Cerebellar cortex (tissue), 1 donor: ENCODE measurements around the gene NPIPA1.
A peak's percentile ranks its signal among the peaks of the same experiment; 100 is the strongest.
"Not testable (repeated sequence)": the region's sequence is repeated elsewhere in the genome, so short reads cannot be mapped to it uniquely, and the experiment has no call there.

ENCODE experiments used
- DNase-seq: peaks from one replicate; pipeline ENCODE4 v3.0.0-alpha.2; 2015; ENCODE audit warnings: low spot score

Gene NPIPA1

DNA sequence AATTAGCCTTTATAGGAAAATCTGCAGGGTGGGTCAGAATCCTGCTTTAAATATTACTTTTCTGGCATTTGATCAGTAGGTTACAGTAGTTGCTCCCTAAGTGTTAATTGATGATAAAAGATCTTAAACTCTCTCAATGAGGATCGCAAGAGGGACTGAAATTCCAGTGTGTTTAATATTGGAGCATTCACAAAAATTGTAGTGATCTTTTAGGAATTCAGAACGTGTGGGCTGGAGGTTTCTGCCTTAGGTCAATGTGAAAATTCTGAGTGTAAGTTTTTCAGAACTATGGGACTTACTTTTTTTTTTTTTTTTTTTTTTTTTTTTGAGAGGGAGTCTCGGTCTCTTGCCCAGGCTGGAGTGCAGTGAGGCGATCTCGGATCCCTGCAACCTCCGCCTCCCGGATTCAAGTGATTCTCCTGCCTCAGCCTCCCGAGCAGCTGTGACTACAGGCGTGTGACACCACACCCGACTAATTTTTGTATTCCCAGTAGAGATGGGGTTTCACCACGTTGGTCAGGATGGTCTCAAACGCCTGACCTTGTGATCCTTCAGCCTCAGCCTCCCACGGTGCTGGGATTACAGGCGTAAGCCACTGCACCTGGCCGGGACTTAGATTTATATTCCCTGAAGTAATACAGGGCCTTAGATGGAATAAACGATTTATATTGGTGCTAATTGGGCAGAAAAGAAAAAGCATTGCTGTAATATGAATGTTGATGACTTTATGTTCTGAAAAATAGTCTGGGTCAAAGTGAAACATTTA is 39.9 kb downstream of the NPIPA1 start:
- DNase-seq = not testable (repeated sequence)

- DNase-seq = not testable (repeated sequence)
These were observed 41.0 kb downstream of the NPIPA1 start for GRCh38 chr16:14978281-14978680.

DNA sequence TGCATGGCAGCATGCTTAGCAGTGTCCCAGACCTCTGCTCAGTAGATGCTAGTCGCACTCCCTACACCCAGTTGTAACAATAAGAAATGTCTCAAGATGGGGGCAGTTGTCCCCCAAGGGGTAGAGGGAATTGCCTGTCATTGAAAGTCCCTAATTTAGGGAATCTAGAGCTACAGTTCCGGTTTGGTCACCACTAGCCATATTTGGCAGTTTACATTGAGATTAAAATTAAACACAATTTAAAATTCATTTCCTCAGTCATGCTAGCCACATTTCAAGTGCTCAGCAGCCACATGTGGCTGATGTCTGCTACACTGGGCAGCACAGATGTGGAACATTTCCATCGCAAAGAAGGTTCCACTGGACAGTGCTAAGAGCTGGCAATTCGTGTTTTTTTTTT is 41.7 kb downstream of the NPIPA1 start:
- not testable (repeated sequence) for DNase-seq

- DNase-seq = not testable (repeated sequence)
These were observed 44.0 kb downstream of the NPIPA1 start for GRCh38 chr16:14981234-14981633.

- DNase-seq = not testable (repeated sequence)
These were observed 45.3 kb downstream of the NPIPA1 start for GRCh38 chr16:14982521-14982920.

GRCh38 chr16:14988092-14988491 is 50.8 kb downstream of the NPIPA1 start:
- not testable (repeated sequence) for DNase-seq

DNA sequence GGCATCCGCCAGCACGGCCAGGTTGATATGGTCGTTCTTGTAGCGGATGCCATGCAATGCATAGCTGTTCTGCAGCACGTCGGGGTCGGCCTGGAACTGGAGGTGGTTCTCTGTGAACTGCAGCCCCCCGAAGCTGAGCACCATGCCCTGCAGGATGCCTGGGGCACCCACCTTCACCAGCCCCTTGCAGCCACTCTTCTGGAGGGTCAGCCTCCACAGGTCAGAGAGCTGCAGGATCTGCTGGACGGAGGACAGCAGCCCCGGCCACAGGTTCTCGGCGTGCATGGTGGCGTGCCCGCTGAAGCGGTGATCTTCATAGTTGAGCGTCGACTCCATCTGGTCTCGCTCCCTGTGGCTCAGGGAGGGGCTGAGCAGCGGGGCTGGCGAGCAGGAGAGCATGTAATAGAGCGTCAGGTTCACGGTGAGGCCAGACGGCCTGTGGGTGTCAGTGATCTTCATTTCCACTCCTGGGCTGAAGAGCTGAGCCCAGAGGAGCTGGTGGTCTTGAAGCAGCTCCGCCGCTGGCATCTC is 51.5 kb downstream of the NPIPA1 start:
- DNase-seq = peak; percentile 45

GRCh38 chr16:14989291-14990281 is 52.3 kb downstream of the NPIPA1 start:
- not testable (repeated sequence) for DNase-seq

DNA sequence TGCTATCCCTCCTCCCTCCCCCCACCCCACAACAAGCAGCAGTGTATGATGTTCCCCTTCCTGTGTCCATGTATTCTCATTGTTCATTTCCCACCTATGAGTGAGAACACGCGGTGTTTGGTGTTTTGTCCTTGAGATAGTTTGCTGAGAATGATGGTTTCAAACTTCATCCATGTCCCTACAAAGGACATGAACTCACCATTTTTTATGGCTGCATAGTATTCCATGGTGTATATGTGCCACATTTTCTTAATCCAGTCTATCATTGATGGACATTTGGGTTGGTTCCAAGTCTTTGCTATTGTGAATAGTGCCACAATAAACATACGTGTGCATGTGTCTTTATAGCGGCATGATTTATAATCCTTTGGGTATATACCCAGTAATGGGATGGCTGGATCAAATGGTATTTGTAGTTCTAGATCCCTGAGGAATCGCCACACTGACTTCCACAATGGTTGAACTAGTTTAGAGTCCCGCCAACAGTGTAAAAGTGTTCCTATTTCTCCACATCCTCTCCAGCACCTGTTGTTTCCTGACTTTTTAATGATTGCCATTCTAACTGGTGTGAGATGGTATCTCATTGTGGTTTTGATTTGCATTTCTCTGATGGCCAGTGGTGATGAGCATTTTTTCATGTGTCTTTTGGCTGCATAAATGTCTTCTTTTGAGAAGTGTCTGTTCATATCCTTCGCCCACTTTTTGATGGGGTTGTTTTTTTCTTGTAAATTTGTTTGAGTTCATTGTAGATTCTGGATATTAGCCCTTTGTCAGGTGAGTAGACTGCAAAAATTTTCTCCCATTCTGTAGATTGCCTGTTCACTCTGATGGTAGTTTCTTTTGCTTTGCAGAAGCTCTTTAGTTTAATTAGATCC is 56.3 kb downstream of the NPIPA1 start:
- DNase-seq = not testable (repeated sequence)

DNA sequence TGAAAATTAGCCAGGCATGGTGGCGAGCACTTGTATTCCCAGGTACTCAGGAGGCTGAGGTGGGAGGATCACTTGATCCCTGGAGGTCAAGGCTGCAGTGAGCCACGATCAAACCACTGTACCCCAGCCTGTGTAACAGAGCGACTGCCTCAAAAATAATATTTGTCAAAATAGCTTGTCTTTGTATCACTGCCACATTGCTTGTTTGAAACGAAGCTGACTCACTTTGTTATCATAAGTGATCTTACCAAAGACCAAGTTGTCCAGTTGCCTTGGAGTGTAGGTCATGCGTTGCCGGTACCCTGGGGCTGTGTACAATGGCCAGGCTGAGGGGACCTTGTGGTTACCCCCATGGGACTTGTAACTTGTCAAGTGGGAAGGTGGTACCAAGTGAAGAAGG is 59.5 kb downstream of the NPIPA1 start:
- not testable (repeated sequence) for DNase-seq

- not testable (repeated sequence) for DNase-seq
These were observed 61.1 kb downstream of the NPIPA1 start for GRCh38 chr16:14998300-14998699.

DNA sequence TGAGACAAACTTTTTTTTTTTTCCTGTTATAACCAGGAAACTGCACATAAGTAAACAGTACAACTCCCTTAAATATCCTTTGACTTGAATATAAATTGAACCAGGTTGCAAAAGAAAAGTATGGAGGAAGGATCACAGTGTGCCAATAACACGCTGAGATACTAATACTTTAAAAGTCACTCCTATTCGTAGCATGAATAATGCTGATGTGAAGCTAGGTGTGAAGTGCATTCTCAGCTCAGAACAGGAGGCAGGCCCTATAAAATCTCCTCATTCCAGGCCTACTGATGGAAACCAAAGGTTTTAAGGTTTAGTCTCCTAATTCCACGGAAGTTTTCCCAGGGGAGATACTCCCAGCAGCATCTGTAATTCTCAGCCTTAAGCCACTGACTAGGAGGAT is 62.6 kb downstream of the NPIPA1 start:
- not testable (repeated sequence) for DNase-seq
